NT2/D1 (cell line): ENCODE measurements around the gene AGBL2.
"Not testable (repeated sequence)": the region's sequence is repeated elsewhere in the genome, so short reads cannot be mapped to it uniquely, and the experiment has no call there.

ENCODE experiments used
- DNase-seq: peaks from one replicate; pipeline ENCODE4 v3.0.0-alpha.2; 2011; ENCODE audit warnings: low read depth, low spot score
- H3K27me3 ChIP-seq: 2 replicates; pipeline ENCODE4 v1.6.0; 2011; ENCODE audit warnings: mild to moderate bottlenecking; ENCODE audit not compliant: insufficient read length, insufficient read depth
- H3K36me3 ChIP-seq: 2 replicates; pipeline ENCODE4 v1.6.1; 2011; ENCODE audit warnings: mild to moderate bottlenecking, low read length, mixed read lengths; ENCODE audit not compliant: insufficient read depth, insufficient read length
- H3K4me1 ChIP-seq: 2 replicates; pipeline ENCODE4 v1.5.1; 2011; ENCODE audit not compliant: insufficient read depth, insufficient read length
- H3K4me3 ChIP-seq: 2 replicates; pipeline ENCODE4 v1.5.1; 2011; ENCODE audit warnings: low read depth; ENCODE audit not compliant: insufficient read length
- H3K9ac ChIP-seq: 2 replicates; pipeline ENCODE4 v1.6.0; 2011; ENCODE audit warnings: low read depth; ENCODE audit not compliant: insufficient read length
- H3K9me3 ChIP-seq: 2 replicates; pipeline ENCODE4 v1.5.1; 2011; ENCODE audit warnings: mild to moderate bottlenecking, low read length; ENCODE audit not compliant: insufficient read depth
- SUZ12 ChIP-seq: IDR thresholded peaks from 2 replicates; pipeline ENCODE4 v1.6.1; 2011; ENCODE audit not compliant: insufficient read length, insufficient read depth; ENCODE audit errors: extremely low read depth
- YY1 ChIP-seq: IDR thresholded peaks from 2 replicates; pipeline ENCODE4 v1.6.1; 2011; ENCODE audit not compliant: insufficient read length, insufficient read depth
- ZNF274 ChIP-seq: IDR thresholded peaks from 2 replicates; pipeline ENCODE4 v1.6.1; 2011; ENCODE audit warnings: mild to moderate bottlenecking, low read depth, low read length

Gene AGBL2

GRCh38 chr11:47646019-47646418, 69.2 kb downstream of the AGBL2 start:
- no peaks in the 10 kb centered on the region for H3K9me3 ChIP-seq
- no peaks in the 10 kb centered on the region for H3K4me1 ChIP-seq
- no peak for DNase-seq
- TF ChIP-seq ZNF274: no peak
- TF ChIP-seq YY1: no peak
- no peak for TF ChIP-seq SUZ12
- H3K4me3 ChIP-seq: no peak overlapping the region
- no peaks in the 10 kb centered on the region for H3K27me3 ChIP-seq
- H3K36me3 ChIP-seq: no peaks in the 10 kb centered on the region
- H3K9ac ChIP-seq: no peak overlapping the region

GRCh38 chr11:47645500-47645899, 69.7 kb downstream of the AGBL2 start:
- H3K27me3 ChIP-seq: no peaks in the 10 kb centered on the region
- H3K9me3 ChIP-seq: no peaks in the 10 kb centered on the region
- no peak for DNase-seq
- no peaks in the 10 kb centered on the region for H3K4me1 ChIP-seq
- no peak overlapping the region for H3K9ac ChIP-seq
- no peak for TF ChIP-seq ZNF274
- TF ChIP-seq SUZ12: no peak
- no peak for TF ChIP-seq YY1
- H3K4me3 ChIP-seq: no peak overlapping the region
- no peaks in the 10 kb centered on the region for H3K36me3 ChIP-seq

GRCh38 chr11:47642099-47642855, 72.9 kb downstream of the AGBL2 start, which contains the start of gene MTCH2:
Gene MTCH2 (minus strand): TSS chr11:47642559. CDS start chr11:47642465, 94 bp downstream.
- Histone ChIP-seq H3K9me3 (no peaks in the 10 kb centered on the region), H3K36me3 (peaks cover 24% of the 10 kb centered on the region)

GRCh38 chr11:47641600-47642098, 73.5 kb downstream of the AGBL2 start:
- H3K4me3 ChIP-seq: peak overlapping the region; percentile 93
- no peak for TF ChIP-seq ZNF274
- no peak for TF ChIP-seq YY1
- TF ChIP-seq SUZ12: no peak
- peaks cover 30% of the 10 kb centered on the region for H3K36me3 ChIP-seq
- peaks cover 2% of the 10 kb centered on the region for H3K4me1 ChIP-seq
- H3K9me3 ChIP-seq: no peaks in the 10 kb centered on the region
- peak overlapping the region; percentile 98 for H3K9ac ChIP-seq
- DNase-seq: no peak
- no peaks in the 10 kb centered on the region for H3K27me3 ChIP-seq

More at GRCh38 chr11:47642099-47642855, 72.9 kb downstream of the AGBL2 start, which contains the start of gene MTCH2:
- TF ChIP-seq ZNF274 (no peak), YY1 (peak; percentile 79)
- Histone ChIP-seq H3K9ac (peak within 1 kb of the TSS; percentile 98), H3K4me3 (peak within 1 kb of the TSS; percentile 93), H3K27me3 (no peaks in the 10 kb centered on the region), H3K4me1 (peaks cover 2% of the 10 kb centered on the region)
- peak; percentile 94 for DNase-seq

GRCh38 chr11:47640506-47640905, 74.7 kb downstream of the AGBL2 start:
- H3K4me1 ChIP-seq, H3K27me3 ChIP-seq, DNase-seq, H3K9me3 ChIP-seq, H3K9ac ChIP-seq, H3K4me3 ChIP-seq: not testable (repeated sequence)
- peaks cover 36% of the 10 kb centered on the region for H3K36me3 ChIP-seq

GRCh38 chr11:47636331-47636730, 78.8 kb downstream of the AGBL2 start:
- H3K9ac ChIP-seq, H3K27me3 ChIP-seq, H3K4me3 ChIP-seq, H3K4me1 ChIP-seq, DNase-seq, H3K9me3 ChIP-seq: not testable (repeated sequence)
- H3K36me3 ChIP-seq: peaks cover 69% of the 10 kb centered on the region

- no peak for DNase-seq
- H3K9me3 ChIP-seq: no peaks in the 10 kb centered on the region
- no peak overlapping the region for H3K4me3 ChIP-seq
- no peaks in the 10 kb centered on the region for H3K4me1 ChIP-seq
- H3K9ac ChIP-seq: no peak overlapping the region
- TF ChIP-seq SUZ12 (no peak), YY1 (no peak), ZNF274 (no peak)
- peaks cover 82% of the 10 kb centered on the region for H3K36me3 ChIP-seq
- no peaks in the 10 kb centered on the region for H3K27me3 ChIP-seq
Measured at GRCh38 chr11:47631473-47631872, 83.7 kb downstream of the AGBL2 start.
